HG02943 (cell line): ENCODE results near the gene USP53.
"Not testable (repeated sequence)": the region's sequence is repeated elsewhere in the genome, so short reads cannot be mapped to it uniquely, and the experiment has no call there.

Source experiments
- ATAC-seq: cut with Tn5 transposase; IDR thresholded peaks from one replicate; pipeline ENCODE4 v1.9.1; 2021; ENCODE audit warnings: mild to moderate bottlenecking, low read depth, moderate library complexity; ENCODE audit not compliant: unreplicated experiment

The USP53 gene

DNA sequence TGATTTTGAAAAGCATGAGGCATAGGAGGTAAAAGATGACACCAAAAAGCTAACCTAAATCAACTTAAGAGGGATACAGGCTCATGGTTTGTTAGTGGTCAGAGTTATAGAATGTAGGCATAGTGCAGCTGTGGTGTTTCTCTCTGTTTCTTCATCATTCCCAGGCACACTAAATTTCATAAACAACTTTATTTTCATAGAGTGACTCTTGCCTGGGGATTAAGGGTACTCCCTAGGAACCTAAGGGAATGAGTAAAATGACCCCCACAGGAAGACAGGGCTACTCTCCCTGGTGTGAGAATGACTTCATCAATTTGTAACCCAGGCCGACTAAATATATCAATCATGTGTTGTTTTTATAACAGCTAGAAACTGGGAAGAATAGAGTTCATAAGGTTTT lies 98.3 kb downstream of the USP53 start:
- ATAC-seq: no peak

DNA sequence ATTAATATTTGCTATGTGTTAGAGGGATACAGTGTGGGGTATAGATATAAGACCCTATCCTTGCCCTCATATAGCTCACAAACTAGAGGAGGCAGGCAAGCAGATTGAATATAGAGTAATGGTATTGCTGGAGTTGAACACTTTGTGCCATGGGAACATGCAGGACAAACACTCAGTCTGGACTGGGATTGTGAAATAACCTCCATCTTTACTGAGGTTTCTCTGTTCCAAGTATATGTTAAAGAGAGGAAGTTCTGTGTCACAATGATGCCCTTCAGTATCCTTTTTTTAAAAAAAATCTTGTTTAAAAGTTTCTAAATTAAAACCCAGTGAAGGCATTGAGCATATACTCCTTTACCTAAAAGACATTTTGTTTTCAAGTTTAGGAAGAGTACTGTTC lies 100.7 kb downstream of the USP53 start:
- ATAC-seq: no peak

DNA sequence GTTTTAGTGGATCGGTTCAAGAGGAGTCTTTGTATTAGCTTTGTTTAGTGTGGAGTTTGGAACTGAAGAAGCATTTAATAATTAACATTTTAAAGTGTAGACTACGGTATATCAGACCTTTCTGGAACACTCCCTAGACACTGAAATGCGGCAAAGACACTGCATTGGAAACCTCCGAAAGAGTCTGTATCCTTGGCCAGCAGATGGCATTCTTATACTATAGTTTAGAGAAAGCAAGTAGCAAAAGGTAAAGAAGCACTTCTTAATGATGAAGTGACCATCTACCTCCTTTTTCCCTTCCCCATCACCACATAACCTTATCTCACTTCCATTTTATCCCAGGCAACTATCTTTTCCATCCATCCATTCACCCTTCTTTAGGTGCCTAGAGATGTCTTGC lies 101.8 kb downstream of the USP53 start:
- ATAC-seq: no peak

DNA sequence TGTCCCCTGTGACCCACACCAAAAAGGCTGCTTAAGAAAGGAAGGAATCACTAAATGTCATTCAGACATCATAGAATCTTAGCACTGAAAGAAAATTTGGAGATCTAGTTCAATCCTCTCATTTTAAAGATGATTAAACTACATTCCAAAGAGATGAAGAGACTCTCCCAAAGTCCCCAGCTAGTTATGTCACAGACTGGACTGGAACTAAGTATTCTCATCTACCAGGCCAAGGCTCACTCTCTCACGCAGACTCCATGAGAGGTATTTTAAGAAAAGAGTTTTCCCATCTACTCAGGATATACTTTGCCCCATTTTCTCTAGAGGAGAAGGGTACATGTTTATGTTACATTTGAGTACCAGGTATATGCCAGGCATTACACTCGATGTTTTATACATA lies 102.5 kb downstream of the USP53 start:
- no peak for ATAC-seq

DNA sequence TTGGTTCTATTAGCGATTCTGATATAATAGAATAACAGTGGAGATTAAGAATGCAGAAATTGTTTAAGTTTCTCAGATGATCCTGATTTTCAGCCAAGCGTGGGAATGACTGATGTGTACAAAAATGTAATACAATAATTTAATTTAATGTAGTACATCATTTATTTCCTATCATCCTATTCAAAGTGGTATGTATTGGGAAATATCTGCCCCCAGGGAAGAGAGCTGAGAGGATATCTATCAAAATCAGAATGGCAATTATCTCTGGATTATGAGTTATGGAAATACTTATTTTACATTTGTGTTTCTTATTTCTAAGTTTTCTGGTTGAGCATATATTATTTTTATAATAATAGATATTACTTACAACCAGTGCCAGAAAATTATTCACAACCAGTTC lies 105.5 kb downstream of the USP53 start:
- no peak for ATAC-seq

DNA sequence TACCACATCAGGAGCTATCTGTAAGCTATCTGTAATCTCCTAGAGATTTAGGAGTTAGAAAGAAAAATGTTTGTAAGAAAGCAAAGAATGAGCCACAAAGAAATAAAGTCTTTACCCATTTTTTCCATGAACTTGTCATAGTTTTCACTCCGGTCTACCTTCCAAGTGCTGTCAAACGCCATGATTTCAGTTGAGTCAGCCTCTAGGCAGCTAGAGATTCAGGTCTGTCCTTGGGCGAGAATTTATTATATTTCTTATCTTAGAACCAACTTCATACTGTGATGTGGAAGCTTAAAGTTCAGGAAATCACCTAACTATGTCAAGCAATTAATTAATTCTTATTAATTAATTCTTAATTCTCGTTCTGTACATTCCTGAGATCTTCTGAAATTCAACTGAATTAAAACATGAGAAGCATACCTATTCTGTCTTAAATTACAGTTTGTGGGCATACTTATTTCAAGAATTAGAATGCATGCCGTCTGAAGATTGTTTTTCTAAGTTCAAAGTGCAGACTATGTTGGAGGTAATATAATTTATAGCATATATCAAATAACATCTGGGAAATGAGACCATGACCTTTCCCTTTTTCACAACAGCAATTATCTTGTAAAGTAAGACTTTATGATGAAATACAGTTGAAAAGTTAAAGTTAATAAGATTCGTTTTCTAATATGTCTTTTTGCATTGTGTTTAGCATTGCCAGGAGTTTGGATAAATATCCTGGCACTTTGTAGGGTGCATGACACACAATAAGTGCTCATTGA lies 109.6 kb downstream of the USP53 start, which contains the start of gene FABP2:
Gene FABP2, minus strand, starts transcription at position 218 of the 767 bp plus-strand sequence. Its CDS starts 36 bp downstream, at position 182.
- no peak for ATAC-seq

DNA sequence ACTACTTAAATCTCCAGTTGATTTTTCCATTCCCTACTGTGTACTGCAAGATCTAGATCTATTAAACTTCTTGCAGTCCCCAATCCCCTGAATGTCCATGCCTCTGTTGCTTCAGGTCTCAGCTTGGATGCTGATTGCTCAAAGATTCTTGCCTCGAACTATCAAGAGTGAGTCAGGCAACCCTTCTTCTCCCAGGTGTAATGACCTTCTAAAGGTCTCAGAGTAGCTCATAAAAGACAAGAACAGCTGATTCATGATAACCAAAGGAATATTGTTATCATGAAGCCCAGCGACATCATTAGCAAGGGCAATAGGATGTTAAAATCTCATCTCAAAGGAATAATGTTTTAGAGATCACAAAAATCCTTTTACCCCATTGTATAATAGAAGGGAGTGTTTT lies 116.2 kb downstream of the USP53 start:
- no peak for ATAC-seq

DNA sequence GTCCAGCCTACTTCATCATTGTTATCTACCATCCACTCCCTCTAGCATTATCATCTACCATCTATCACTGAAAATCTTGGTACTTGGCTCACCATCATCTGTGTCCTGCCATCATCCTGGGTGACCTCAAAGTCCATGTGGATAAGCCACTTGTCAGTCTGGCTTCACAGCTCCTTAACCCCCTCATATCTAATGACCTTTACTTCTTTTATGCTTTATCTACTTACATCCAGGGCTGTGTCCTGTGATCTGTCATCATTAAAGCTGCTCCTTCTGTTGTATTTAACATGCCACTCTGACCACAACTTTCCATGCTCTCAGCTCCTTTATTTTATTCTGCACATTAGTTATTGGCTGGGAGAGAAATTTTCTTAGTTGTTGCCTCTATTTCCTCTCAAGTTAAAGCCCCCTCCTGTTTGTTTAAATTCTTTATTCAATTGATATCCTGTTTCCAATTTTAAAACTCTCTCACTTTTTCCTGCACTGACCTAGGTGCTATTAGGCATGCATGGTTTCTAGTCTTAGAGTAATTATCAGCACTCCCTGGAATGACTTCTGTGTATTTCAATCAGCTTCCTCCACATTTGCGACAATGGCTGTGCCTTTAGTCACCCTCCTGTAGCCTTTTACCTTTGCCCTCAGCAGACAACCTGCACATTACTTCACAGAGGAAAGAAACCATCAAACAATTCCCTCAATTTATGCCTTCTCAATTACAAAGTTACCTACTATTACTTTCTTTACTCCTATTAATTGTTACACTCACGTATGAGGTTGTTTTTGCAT lies 117.5 kb downstream of the USP53 start:
- ATAC-seq: no peak

DNA sequence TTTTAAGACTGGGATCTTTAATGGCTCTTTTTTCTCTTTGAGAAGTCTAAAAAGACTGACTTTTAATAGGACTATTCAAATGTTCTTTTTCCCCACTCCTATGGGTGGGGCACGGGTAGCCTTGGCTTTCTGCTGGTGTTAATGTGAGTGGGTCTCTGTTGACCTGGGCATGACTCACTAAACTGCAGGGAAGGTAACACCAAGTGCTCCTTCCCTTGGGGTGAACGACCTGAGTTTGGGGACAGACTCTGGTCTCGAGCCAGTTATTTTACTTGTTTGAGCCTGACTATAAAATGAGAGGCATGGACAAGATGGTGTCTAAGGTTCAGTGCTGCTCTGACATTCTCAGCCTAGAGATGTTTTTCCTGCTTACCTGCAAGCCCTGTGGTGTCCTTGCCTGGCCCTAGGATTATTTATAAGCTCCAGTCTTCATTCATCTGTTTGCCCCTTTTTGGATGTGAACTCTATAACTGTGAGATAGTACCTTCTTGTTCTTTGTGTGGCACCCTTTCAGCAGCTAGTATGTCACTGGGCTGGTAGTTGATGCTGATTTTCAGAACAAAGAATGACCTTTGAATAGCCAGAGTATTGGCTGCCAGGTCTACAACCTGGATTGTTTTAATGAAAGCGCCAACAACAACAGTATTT lies 123.9 kb downstream of the USP53 start:
- not testable (repeated sequence) for ATAC-seq

DNA sequence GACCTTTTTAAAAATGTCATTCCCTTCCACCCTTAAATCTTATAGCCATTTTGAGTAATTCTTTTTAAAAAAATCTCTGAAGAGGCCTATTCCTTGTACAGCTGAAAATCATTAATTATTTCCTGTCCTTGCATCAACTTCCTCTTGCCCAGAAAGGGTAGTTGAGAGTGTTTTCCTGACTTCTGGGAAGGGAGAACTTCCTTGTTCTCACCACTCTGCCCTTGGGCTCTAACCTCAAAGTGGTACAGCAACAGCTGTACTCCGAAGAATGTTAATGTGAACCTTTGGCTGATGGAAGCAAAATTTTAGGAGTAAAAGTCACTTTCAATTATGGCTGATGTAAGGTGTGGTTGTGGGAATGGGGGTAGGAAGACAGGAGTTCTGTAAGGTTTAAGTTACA lies 124.5 kb downstream of the USP53 start:
- no peak for ATAC-seq

DNA sequence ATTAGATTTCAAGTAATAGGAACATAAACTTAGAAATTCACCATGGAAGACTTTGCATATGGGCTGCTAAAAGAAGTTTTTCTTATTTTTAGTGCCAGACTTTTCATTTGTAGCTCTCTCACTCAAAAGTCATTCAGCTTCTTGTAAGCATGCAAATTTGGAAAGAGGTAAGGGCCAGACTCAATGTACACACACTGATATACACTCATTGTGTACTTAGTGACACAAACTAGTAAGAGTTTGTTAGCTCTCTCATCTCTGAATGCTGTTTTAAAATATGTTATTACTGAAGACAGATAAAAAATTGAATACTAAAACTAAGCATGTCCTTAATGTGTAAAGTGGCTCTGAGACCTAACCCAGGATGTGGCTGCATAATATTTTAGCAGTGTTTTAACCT lies 127.4 kb downstream of the USP53 start:
- ATAC-seq: not testable (repeated sequence)

DNA sequence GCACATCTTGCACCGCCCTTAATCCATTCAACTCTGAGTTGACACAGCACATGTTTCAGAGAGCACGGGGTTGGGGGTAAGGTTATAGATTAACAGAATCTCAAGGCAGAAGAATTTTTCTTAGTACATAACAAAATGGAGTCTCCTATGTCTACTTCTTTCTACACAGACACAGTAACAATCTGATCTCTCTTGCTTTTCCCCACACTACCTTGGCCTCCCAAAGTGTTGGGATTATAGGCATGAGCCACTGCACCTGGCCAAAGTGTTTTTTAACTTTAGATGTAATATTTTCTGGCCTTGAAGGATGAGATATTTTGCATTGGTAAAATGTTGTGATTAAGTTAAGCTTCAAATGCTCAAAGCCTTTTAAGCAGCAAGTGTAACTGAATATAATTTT lies 130.8 kb downstream of the USP53 start:
- ATAC-seq: not testable (repeated sequence)
